SH-SY5Y (cell line): Measurements from ENCODE around the gene CMSS1.

Experiments used
- GATA2 ChIP-seq: IDR thresholded peaks from 2 replicates; pipeline ENCODE4 v1.6.1; 2011; ENCODE audit warnings: mild to moderate bottlenecking, low read depth, low read length
- GATA3 ChIP-seq: IDR thresholded peaks from 2 replicates; pipeline ENCODE4 v1.6.1; 2011; ENCODE audit warnings: low read depth, mild to moderate bottlenecking, low read length, moderate library complexity

- no peak for TF ChIP-seq GATA2
- TF ChIP-seq GATA3, result no peak
Measured at GRCh38 chr3:100087198-100087597, 269.5 kb downstream of the CMSS1 start.
